ENCODE measurements around the gene UBE2D4.
"Not testable (repeated sequence)": the region's sequence is repeated elsewhere in the genome, so short reads cannot be mapped to it uniquely, and the experiment has no call there.

The UBE2D4 gene

GRCh38 chr7:43968172-43969040 is 42.2 kb downstream of the UBE2D4 start:
- not testable (repeated sequence) for DNase-seq

- not testable (repeated sequence) for DNase-seq
Observed at GRCh38 chr7:43969586-43969985, 43.4 kb downstream of the UBE2D4 start.

GRCh38 chr7:43970698-43971097 is 44.5 kb downstream of the UBE2D4 start:
- not testable (repeated sequence) for DNase-seq

GRCh38 chr7:43974033-43974573 is 47.9 kb downstream of the UBE2D4 start:
- not testable (repeated sequence) for DNase-seq

GRCh38 chr7:43974725-43975482 is 48.7 kb downstream of the UBE2D4 start:
- DNase-seq = not testable (repeated sequence)

- DNase-seq = no peak
Observed at GRCh38 chr7:43977525-43977924, 51.3 kb downstream of the UBE2D4 start.

- DNase-seq = not testable (repeated sequence)
Observed at GRCh38 chr7:43978102-43978501, 51.9 kb downstream of the UBE2D4 start.

GRCh38 chr7:43982848-43983247 is 56.6 kb downstream of the UBE2D4 start:
- DNase-seq = not testable (repeated sequence)

GRCh38 chr7:43983736-43984135 is 57.5 kb downstream of the UBE2D4 start:
- not testable (repeated sequence) for DNase-seq

GRCh38 chr7:43985904-43986864 is 59.9 kb downstream of the UBE2D4 start:
- peak; percentile 11 to 84 (median 33) for DNase-seq

- not testable (repeated sequence) for DNase-seq
Observed at GRCh38 chr7:43987476-43987875, 61.2 kb downstream of the UBE2D4 start.

- not testable (repeated sequence) for DNase-seq
Observed at GRCh38 chr7:43990011-43990585, 63.9 kb downstream of the UBE2D4 start.

- not testable (repeated sequence) for DNase-seq
Observed at GRCh38 chr7:43990829-43991228, 64.6 kb downstream of the UBE2D4 start.

- DNase-seq = not testable (repeated sequence)
Observed at GRCh38 chr7:43992896-43993295, 66.7 kb downstream of the UBE2D4 start.

- DNase-seq = not testable (repeated sequence)
Observed at GRCh38 chr7:43994681-43995080, 68.4 kb downstream of the UBE2D4 start.

GRCh38 chr7:43997532-43997931 is 71.3 kb downstream of the UBE2D4 start, which contains the start of gene SPDYE1:
Gene SPDYE1 (plus strand): TSS chr7:43997897. CDS start chr7:43999950, 2,053 bp downstream.
- not testable (repeated sequence) for DNase-seq
